ENCODE data around the gene UBE2G1.

DNA sequence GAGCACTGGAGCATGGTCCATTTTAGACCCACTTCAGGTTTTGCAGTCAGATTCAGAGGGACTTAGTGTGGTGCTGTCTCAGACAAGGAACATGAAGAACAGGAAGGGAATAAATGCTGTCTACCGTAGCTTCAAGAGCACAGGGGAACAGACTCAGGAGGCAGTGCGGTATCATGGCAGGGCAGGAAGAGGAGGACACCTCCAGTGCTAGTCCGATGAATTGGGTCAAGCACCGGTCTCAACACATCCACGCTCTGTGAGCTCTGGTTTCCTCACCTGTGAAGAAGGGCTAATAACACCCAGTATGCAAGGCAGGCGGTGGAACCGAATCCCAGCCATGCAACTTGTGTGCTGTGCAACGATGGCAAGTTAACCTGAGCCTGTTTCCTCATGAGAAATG is 99.1 kb downstream of the UBE2G1 start:
- TF ChIP-seq, protein P1, sequence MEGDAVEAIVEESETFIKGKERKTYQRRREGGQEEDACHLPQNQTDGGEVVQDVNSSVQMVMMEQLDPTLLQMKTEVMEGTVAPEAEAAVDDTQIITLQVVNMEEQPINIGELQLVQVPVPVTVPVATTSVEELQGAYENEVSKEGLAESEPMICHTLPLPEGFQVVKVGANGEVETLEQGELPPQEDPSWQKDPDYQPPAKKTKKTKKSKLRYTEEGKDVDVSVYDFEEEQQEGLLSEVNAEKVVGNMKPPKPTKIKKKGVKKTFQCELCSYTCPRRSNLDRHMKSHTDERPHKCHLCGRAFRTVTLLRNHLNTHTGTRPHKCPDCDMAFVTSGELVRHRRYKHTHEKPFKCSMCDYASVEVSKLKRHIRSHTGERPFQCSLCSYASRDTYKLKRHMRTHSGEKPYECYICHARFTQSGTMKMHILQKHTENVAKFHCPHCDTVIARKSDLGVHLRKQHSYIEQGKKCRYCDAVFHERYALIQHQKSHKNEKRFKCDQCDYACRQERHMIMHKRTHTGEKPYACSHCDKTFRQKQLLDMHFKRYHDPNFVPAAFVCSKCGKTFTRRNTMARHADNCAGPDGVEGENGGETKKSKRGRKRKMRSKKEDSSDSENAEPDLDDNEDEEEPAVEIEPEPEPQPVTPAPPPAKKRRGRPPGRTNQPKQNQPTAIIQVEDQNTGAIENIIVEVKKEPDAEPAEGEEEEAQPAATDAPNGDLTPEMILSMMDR (IDR thresholded peaks at IDR 0.05 in 2 of 3, conservative IDR thresholded peaks at IDR 0.05 in 1 of 3; ENCODE audit: control insufficient read depth in 2 of 3, extremely low read depth in 1 of 3, insufficient read depth in 1 of 3, low read depth in 3 of 3, low read length in 3 of 3), result no peak
- TF ChIP-seq, protein P2, sequence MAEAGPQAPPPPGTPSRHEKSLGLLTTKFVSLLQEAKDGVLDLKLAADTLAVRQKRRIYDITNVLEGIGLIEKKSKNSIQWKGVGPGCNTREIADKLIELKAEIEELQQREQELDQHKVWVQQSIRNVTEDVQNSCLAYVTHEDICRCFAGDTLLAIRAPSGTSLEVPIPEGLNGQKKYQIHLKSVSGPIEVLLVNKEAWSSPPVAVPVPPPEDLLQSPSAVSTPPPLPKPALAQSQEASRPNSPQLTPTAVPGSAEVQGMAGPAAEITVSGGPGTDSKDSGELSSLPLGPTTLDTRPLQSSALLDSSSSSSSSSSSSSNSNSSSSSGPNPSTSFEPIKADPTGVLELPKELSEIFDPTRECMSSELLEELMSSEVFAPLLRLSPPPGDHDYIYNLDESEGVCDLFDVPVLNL (IDR thresholded peaks at IDR 0.05; ENCODE audit: low read depth, low read length), result no peak
- TF ChIP-seq POLR2AphosphoS2 (IDR thresholded peaks at IDR 0.05; ENCODE audit: low read depth, low read length), result no peak
- TF ChIP-seq, protein P3, sequence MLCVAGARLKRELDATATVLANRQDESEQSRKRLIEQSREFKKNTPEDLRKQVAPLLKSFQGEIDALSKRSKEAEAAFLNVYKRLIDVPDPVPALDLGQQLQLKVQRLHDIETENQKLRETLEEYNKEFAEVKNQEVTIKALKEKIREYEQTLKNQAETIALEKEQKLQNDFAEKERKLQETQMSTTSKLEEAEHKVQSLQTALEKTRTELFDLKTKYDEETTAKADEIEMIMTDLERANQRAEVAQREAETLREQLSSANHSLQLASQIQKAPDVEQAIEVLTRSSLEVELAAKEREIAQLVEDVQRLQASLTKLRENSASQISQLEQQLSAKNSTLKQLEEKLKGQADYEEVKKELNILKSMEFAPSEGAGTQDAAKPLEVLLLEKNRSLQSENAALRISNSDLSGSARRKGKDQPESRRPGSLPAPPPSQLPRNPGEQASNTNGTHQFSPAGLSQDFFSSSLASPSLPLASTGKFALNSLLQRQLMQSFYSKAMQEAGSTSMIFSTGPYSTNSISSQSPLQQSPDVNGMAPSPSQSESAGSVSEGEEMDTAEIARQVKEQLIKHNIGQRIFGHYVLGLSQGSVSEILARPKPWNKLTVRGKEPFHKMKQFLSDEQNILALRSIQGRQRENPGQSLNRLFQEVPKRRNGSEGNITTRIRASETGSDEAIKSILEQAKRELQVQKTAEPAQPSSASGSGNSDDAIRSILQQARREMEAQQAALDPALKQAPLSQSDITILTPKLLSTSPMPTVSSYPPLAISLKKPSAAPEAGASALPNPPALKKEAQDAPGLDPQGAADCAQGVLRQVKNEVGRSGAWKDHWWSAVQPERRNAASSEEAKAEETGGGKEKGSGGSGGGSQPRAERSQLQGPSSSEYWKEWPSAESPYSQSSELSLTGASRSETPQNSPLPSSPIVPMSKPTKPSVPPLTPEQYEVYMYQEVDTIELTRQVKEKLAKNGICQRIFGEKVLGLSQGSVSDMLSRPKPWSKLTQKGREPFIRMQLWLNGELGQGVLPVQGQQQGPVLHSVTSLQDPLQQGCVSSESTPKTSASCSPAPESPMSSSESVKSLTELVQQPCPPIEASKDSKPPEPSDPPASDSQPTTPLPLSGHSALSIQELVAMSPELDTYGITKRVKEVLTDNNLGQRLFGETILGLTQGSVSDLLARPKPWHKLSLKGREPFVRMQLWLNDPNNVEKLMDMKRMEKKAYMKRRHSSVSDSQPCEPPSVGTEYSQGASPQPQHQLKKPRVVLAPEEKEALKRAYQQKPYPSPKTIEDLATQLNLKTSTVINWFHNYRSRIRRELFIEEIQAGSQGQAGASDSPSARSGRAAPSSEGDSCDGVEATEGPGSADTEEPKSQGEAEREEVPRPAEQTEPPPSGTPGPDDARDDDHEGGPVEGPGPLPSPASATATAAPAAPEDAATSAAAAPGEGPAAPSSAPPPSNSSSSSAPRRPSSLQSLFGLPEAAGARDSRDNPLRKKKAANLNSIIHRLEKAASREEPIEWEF (IDR thresholded peaks at IDR 0.05; ENCODE audit: insufficient replicate concordance, low read depth, low read length), result no peak
- TF ChIP-seq RAD51 (IDR thresholded peaks at IDR 0.05), result no peak
- TF ChIP-seq FOXK2 (IDR thresholded peaks at IDR 0.05), result no peak
- peak; percentile 76 for TF ChIP-seq POLR2A (IDR thresholded peaks at IDR 0.05; ENCODE audit: low read depth, low read length)
- no peak for TF ChIP-seq MXI1 (IDR thresholded peaks at IDR 0.05; ENCODE audit: low read depth, low read length)
- no peak for TF ChIP-seq FOS (IDR thresholded peaks at IDR 0.05; ENCODE audit: borderline replicate concordance, extremely low read depth, insufficient read length)
- no peak for TF ChIP-seq TBL1XR1 (IDR thresholded peaks at IDR 0.05; ENCODE audit: low read depth, low read length)
- TF ChIP-seq TARDBP (IDR thresholded peaks at IDR 0.05; ENCODE audit: borderline replicate concordance), result no peak
- TF ChIP-seq, protein P4, sequence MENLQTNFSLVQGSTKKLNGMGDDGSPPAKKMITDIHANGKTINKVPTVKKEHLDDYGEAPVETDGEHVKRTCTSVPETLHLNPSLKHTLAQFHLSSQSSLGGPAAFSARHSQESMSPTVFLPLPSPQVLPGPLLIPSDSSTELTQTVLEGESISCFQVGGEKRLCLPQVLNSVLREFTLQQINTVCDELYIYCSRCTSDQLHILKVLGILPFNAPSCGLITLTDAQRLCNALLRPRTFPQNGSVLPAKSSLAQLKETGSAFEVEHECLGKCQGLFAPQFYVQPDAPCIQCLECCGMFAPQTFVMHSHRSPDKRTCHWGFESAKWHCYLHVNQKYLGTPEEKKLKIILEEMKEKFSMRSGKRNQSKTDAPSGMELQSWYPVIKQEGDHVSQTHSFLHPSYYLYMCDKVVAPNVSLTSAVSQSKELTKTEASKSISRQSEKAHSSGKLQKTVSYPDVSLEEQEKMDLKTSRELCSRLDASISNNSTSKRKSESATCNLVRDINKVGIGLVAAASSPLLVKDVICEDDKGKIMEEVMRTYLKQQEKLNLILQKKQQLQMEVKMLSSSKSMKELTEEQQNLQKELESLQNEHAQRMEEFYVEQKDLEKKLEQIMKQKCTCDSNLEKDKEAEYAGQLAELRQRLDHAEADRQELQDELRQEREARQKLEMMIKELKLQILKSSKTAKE (IDR thresholded peaks at IDR 0.05; ENCODE audit: low read depth, poor library complexity, severe bottlenecking), result no peak
- TF ChIP-seq, protein P5, sequence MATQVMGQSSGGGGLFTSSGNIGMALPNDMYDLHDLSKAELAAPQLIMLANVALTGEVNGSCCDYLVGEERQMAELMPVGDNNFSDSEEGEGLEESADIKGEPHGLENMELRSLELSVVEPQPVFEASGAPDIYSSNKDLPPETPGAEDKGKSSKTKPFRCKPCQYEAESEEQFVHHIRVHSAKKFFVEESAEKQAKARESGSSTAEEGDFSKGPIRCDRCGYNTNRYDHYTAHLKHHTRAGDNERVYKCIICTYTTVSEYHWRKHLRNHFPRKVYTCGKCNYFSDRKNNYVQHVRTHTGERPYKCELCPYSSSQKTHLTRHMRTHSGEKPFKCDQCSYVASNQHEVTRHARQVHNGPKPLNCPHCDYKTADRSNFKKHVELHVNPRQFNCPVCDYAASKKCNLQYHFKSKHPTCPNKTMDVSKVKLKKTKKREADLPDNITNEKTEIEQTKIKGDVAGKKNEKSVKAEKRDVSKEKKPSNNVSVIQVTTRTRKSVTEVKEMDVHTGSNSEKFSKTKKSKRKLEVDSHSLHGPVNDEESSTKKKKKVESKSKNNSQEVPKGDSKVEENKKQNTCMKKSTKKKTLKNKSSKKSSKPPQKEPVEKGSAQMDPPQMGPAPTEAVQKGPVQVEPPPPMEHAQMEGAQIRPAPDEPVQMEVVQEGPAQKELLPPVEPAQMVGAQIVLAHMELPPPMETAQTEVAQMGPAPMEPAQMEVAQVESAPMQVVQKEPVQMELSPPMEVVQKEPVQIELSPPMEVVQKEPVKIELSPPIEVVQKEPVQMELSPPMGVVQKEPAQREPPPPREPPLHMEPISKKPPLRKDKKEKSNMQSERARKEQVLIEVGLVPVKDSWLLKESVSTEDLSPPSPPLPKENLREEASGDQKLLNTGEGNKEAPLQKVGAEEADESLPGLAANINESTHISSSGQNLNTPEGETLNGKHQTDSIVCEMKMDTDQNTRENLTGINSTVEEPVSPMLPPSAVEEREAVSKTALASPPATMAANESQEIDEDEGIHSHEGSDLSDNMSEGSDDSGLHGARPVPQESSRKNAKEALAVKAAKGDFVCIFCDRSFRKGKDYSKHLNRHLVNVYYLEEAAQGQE (IDR thresholded peaks at IDR 0.05; ENCODE audit: low read depth, low read length), result no peak
